ENCODE results near the gene BCORL1.

DNA sequence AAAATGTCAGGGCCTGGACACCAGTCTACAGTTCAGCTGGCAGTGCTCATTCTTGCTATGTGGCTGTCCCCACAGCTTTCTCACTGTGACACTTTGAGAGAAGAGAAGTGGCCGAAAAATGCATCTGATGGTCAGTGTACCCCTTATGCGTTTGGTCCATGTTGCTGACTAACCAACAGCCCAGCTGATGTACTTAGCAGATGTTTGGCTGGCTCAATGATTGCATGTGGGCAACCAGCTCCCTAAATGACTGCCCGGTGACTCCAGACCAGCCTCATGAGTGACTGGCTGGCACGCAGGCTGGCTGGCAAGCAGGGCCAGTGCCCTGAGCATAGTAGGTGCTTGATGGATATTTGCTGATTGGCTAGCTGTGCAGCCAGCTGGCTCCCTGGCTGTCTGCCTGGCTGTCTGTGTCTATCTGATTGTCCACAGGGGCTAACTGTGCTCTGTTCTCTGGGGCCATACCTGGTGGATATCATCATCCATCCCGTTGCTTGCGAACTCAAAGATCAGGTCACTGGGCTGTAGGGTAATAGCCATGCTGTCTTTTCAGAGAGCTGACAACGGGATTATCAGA, 98.4 kb downstream of the BCORL1 start:
- no peak for TF ChIP-seq EZH2 (IDR thresholded peaks at IDR 0.05; ENCODE audit: borderline replicate concordance, low read depth, low read length, poor library complexity, severe bottlenecking)
- TF ChIP-seq, protein P1, sequence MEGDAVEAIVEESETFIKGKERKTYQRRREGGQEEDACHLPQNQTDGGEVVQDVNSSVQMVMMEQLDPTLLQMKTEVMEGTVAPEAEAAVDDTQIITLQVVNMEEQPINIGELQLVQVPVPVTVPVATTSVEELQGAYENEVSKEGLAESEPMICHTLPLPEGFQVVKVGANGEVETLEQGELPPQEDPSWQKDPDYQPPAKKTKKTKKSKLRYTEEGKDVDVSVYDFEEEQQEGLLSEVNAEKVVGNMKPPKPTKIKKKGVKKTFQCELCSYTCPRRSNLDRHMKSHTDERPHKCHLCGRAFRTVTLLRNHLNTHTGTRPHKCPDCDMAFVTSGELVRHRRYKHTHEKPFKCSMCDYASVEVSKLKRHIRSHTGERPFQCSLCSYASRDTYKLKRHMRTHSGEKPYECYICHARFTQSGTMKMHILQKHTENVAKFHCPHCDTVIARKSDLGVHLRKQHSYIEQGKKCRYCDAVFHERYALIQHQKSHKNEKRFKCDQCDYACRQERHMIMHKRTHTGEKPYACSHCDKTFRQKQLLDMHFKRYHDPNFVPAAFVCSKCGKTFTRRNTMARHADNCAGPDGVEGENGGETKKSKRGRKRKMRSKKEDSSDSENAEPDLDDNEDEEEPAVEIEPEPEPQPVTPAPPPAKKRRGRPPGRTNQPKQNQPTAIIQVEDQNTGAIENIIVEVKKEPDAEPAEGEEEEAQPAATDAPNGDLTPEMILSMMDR (conservative IDR thresholded peaks at IDR 0.05; ENCODE audit: low read depth, low read length), result no peak
